Measurements from ENCODE around the gene CACNA1D. TPM values are rescaled to one million over a fixed set of nuclear protein-coding genes. Genes with fewer than 3 reads are reported as not detected.

The CACNA1D gene
- total RNA-seq, 1 experiment from 2014 or later, result 1.1 TPM

DNA sequence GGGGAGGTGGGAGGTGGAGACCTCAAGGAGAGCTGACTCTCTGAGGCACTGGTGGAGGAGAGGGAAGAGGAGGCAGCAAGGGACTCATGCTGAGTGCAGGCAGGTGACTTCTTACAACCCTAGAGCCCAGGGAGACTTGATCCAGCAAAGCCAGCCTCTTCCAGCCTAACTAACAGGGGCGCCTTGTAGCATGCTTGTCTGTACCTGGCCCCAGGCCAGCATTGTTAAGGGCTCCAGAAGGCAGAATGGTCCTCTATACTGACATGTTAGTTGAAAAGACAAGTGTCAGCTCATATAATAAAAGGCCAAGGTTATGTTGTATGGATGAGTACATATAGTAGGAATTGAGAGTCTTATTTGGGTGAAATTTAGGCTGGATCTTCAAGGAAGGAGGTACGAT, 286.4 kb downstream of the CACNA1D start:
- BruUV-seq (replicated peaks), result no TSS peak
- Histone ChIP-seq H3K4me2 (ENCODE audit: low read length) (no peak overlapping the region), H4K20me1 (ENCODE audit: insufficient read depth) (no peaks in the 10 kb centered on the region), H3K9me3 (ENCODE audit: control insufficient read depth in 1 of 2, insufficient read depth in 1 of 2, low read depth in 1 of 2, low read length in 2 of 2) (no peaks in the 10 kb centered on the region), H3K9me2 (ENCODE audit: insufficient read depth) (no peaks in the 10 kb centered on the region), H3K27me3 (ENCODE audit: insufficient read depth, low read length) (no peaks in the 10 kb centered on the region), H3K27ac (ENCODE audit: low read depth, low read length) (no peak overlapping the region), H2AFZ (ENCODE audit: low read depth, low read length, poor library complexity, severe bottlenecking) (no peak overlapping the region), H3K4me3 (replicated peaks in 1 of 2; ENCODE audit: low read depth in 1 of 2, low read length in 2 of 2) (no peak overlapping the region), H3K79me2 (ENCODE audit: insufficient read depth, low read length) (no peaks in the 10 kb centered on the region), H3K36me3 (ENCODE audit: control insufficient read depth in 1 of 2, insufficient read depth in 2 of 2, low read length in 2 of 2) (no peaks in the 10 kb centered on the region), H3K9ac (ENCODE audit: low read length) (no peak overlapping the region), H3K4me1 (ENCODE audit: control insufficient read depth in 1 of 2, insufficient read depth in 2 of 2, low read length in 2 of 2) (no peaks in the 10 kb centered on the region)
- ChIA-PET POLR2A (no interaction called here), RAD21 (ENCODE audit: low non-redundant PET in 1 of 2, low total read pairs in 2 of 2, uncharacterized antibody in 2 of 2, unreplicated experiment in 2 of 2) (no interaction called here), CTCF (no interaction called here)
- DNase-seq (ENCODE audit: low read depth, low spot score), result no peak
- intact Hi-C loops (cut with micrococcal nuclease), result no loop called here
- no peak for TF ChIP-seq JUND (IDR thresholded peaks at IDR 0.05)
- TF ChIP-seq POLR2A (IDR thresholded peaks at IDR 0.05; ENCODE audit: borderline replicate concordance, extremely low read depth, insufficient read depth, insufficient read length), result no peak
- TF ChIP-seq, protein P1, sequence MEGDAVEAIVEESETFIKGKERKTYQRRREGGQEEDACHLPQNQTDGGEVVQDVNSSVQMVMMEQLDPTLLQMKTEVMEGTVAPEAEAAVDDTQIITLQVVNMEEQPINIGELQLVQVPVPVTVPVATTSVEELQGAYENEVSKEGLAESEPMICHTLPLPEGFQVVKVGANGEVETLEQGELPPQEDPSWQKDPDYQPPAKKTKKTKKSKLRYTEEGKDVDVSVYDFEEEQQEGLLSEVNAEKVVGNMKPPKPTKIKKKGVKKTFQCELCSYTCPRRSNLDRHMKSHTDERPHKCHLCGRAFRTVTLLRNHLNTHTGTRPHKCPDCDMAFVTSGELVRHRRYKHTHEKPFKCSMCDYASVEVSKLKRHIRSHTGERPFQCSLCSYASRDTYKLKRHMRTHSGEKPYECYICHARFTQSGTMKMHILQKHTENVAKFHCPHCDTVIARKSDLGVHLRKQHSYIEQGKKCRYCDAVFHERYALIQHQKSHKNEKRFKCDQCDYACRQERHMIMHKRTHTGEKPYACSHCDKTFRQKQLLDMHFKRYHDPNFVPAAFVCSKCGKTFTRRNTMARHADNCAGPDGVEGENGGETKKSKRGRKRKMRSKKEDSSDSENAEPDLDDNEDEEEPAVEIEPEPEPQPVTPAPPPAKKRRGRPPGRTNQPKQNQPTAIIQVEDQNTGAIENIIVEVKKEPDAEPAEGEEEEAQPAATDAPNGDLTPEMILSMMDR (IDR thresholded peaks at IDR 0.05 in 2 of 3, conservative IDR thresholded peaks at IDR 0.05 in 1 of 3; ENCODE audit: borderline replicate concordance in 1 of 3, insufficient read depth in 1 of 3, low read depth in 2 of 3, low read length in 2 of 3), result no peak
- no peak for TF ChIP-seq SIN3A (IDR thresholded peaks at IDR 0.05; ENCODE audit: low read depth)
- TF ChIP-seq RAD21 (IDR thresholded peaks at IDR 0.05; ENCODE audit: low read depth), result no peak
- TF ChIP-seq, protein P2, sequence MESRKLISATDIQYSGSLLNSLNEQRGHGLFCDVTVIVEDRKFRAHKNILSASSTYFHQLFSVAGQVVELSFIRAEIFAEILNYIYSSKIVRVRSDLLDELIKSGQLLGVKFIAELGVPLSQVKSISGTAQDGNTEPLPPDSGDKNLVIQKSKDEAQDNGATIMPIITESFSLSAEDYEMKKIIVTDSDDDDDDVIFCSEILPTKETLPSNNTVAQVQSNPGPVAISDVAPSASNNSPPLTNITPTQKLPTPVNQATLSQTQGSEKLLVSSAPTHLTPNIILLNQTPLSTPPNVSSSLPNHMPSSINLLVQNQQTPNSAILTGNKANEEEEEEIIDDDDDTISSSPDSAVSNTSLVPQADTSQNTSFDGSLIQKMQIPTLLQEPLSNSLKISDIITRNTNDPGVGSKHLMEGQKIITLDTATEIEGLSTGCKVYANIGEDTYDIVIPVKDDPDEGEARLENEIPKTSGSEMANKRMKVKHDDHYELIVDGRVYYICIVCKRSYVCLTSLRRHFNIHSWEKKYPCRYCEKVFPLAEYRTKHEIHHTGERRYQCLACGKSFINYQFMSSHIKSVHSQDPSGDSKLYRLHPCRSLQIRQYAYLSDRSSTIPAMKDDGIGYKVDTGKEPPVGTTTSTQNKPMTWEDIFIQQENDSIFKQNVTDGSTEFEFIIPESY (IDR thresholded peaks at IDR 0.05; ENCODE audit: extremely low read depth, insufficient replicate concordance, low read length), result no peak
- no peak for TF ChIP-seq EZH2phosphoT487 (IDR thresholded peaks at IDR 0.05; ENCODE audit: borderline replicate concordance)
- TF ChIP-seq EGR1 (IDR thresholded peaks at IDR 0.05; ENCODE audit: low read depth), result no peak
- TF ChIP-seq TCF7L2 (IDR thresholded peaks at IDR 0.05; ENCODE audit: borderline replicate concordance, extremely low read depth, insufficient read depth, insufficient read length), result no peak
- TF ChIP-seq CEBPB (IDR thresholded peaks at IDR 0.05; ENCODE audit: low read depth), result no peak
- no peak for TF ChIP-seq SP1 (IDR thresholded peaks at IDR 0.05; ENCODE audit: low read depth)
- TF ChIP-seq ZFX (IDR thresholded peaks at IDR 0.05), result no peak
- TF ChIP-seq, protein P3, sequence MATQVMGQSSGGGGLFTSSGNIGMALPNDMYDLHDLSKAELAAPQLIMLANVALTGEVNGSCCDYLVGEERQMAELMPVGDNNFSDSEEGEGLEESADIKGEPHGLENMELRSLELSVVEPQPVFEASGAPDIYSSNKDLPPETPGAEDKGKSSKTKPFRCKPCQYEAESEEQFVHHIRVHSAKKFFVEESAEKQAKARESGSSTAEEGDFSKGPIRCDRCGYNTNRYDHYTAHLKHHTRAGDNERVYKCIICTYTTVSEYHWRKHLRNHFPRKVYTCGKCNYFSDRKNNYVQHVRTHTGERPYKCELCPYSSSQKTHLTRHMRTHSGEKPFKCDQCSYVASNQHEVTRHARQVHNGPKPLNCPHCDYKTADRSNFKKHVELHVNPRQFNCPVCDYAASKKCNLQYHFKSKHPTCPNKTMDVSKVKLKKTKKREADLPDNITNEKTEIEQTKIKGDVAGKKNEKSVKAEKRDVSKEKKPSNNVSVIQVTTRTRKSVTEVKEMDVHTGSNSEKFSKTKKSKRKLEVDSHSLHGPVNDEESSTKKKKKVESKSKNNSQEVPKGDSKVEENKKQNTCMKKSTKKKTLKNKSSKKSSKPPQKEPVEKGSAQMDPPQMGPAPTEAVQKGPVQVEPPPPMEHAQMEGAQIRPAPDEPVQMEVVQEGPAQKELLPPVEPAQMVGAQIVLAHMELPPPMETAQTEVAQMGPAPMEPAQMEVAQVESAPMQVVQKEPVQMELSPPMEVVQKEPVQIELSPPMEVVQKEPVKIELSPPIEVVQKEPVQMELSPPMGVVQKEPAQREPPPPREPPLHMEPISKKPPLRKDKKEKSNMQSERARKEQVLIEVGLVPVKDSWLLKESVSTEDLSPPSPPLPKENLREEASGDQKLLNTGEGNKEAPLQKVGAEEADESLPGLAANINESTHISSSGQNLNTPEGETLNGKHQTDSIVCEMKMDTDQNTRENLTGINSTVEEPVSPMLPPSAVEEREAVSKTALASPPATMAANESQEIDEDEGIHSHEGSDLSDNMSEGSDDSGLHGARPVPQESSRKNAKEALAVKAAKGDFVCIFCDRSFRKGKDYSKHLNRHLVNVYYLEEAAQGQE (IDR thresholded peaks at IDR 0.05; ENCODE audit: low read depth), result no peak
- no peak for TF ChIP-seq EZH2 (IDR thresholded peaks at IDR 0.05)
- no peak for TF ChIP-seq FOSL1 (IDR thresholded peaks at IDR 0.05; ENCODE audit: low read depth)
- TF ChIP-seq POLR2AphosphoS5 (IDR thresholded peaks at IDR 0.05; ENCODE audit: low read depth, low read length), result no peak
- no peak for TF ChIP-seq ELF1 (IDR thresholded peaks at IDR 0.05; ENCODE audit: borderline replicate concordance, low read depth)
- no peak for TF ChIP-seq YY1 (IDR thresholded peaks at IDR 0.05; ENCODE audit: extremely low read depth, insufficient replicate concordance, low read depth, low read length)
- TF ChIP-seq, protein P4, sequence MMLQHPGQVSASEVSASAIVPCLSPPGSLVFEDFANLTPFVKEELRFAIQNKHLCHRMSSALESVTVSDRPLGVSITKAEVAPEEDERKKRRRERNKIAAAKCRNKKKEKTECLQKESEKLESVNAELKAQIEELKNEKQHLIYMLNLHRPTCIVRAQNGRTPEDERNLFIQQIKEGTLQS (IDR thresholded peaks at IDR 0.05), result no peak
- ATAC-seq, result no peak

Measured in HCT116 (cell line).